K562 (cell line): Measurements from ENCODE around the gene GALNT9.

ENCODE experiments used
- DNMT1 ChIP-seq: fragments of 450-650 bp; IDR thresholded peaks from 2 replicates; pipeline ENCODE4 v1.6.1; 2016; ENCODE audit warnings: antibody characterized with exemption, mild to moderate bottlenecking
- EZH2 ChIP-seq: IDR thresholded peaks from 2 replicates; pipeline ENCODE4 v1.6.1; 2012; ENCODE audit warnings: low read depth, mild to moderate bottlenecking, inconsistent platforms, low read length, borderline replicate concordance
- NFE2 ChIP-seq: IDR thresholded peaks from 2 replicates; pipeline ENCODE4 v1.6.1; 2014; ENCODE audit warnings: antibody characterized with exemption, low read depth
- NFRKB ChIP-seq: fragments of 450-650 bp; IDR thresholded peaks from 2 replicates; pipeline ENCODE4 v1.6.1; 2016; ENCODE audit warnings: low read depth
- SMAD4 ChIP-seq: fragments of 250-450 bp; sonication (Bioruptor Pico); conservative IDR thresholded peaks from 2 replicates; pipeline ENCODE4 v1.8.0; 2021; ENCODE audit warnings: inconsistent platforms, mild to moderate bottlenecking, moderate library complexity
- SMARCA4 ChIP-seq: fragments of 450-650 bp; IDR thresholded peaks from 2 replicates; pipeline ENCODE4 v1.6.1; 2016
- TBP ChIP-seq: optimal IDR thresholded peaks from 2 replicates; pipeline ENCODE3; 2011; ENCODE audit warnings: low read depth, low read length, improper control_type of control experiment
- TF ChIP-seq, protein P1 (sequence below), 3 experiments: IDR thresholded peaks in 2 of 3; conservative IDR thresholded peaks in 1 of 3; 2 replicates each; pipeline ENCODE4 v1.5.1; 2011 to 2012; ENCODE audit warnings: low read length in 3 of 3, mild to moderate bottlenecking in 3 of 3, control low read depth in 2 of 3, improper control_type of control experiment in 1 of 3, inconsistent platforms in 1 of 3, low read depth in 1 of 3, mixed read lengths in 1 of 3, moderate library complexity in 1 of 3; ENCODE audit not compliant: insufficient read depth in 2 of 3
- TF ChIP-seq, protein P2 (sequence below): sonication (generic); formaldehyde crosslinking; IDR thresholded peaks from 2 replicates; pipeline ENCODE4 v1.8.1; 2023; ENCODE audit warnings: mild to moderate bottlenecking, missing genetic modification reagents
- TF ChIP-seq, protein P3 (sequence below): IDR thresholded peaks from 2 replicates; pipeline ENCODE4 v1.6.1; 2011; ENCODE audit not compliant: insufficient read length; ENCODE audit errors: extremely low read depth
- TF ChIP-seq, protein P4 (sequence below): fragments of 450-650 bp; formaldehyde crosslinking; IDR thresholded peaks from 2 replicates; pipeline ENCODE4 v1.4.0; 2022; ENCODE audit warnings: mild to moderate bottlenecking, moderate library complexity
- TF ChIP-seq, protein P5 (sequence below): sonication (generic); formaldehyde crosslinking; IDR thresholded peaks from 2 replicates; pipeline ENCODE4 v1.9.0; 2022; ENCODE audit warnings: mild to moderate bottlenecking, missing genetic modification reagents

DNA sequence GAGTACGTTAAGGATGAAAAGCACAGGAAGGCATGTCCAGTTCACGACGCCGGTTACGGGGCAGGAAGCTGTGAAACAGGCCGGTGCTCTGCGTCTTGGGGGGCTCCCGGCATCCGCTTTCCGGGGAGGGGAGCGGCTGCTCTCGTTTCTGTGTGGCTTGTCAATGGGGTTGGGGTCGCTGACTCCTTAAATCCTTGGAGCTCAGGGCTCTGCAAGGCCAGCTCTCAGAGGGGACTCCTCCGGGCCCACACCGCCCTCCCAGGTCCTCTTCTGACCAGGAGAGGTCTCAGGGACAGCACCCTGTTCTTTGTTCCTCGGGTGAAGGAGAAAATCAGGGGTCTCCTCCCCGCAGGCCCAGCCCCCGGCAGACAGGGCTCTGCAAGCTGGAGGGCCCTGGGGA is 78.1 kb downstream of the GALNT9 start:
- TF ChIP-seq SMAD4 (CRISPR knock-in tag): no peak
- TF ChIP-seq, protein P1, sequence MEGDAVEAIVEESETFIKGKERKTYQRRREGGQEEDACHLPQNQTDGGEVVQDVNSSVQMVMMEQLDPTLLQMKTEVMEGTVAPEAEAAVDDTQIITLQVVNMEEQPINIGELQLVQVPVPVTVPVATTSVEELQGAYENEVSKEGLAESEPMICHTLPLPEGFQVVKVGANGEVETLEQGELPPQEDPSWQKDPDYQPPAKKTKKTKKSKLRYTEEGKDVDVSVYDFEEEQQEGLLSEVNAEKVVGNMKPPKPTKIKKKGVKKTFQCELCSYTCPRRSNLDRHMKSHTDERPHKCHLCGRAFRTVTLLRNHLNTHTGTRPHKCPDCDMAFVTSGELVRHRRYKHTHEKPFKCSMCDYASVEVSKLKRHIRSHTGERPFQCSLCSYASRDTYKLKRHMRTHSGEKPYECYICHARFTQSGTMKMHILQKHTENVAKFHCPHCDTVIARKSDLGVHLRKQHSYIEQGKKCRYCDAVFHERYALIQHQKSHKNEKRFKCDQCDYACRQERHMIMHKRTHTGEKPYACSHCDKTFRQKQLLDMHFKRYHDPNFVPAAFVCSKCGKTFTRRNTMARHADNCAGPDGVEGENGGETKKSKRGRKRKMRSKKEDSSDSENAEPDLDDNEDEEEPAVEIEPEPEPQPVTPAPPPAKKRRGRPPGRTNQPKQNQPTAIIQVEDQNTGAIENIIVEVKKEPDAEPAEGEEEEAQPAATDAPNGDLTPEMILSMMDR (IDR thresholded peaks at IDR 0.05 in 2 of 3, conservative IDR thresholded peaks at IDR 0.05 in 1 of 3; ENCODE audit: insufficient read depth in 2 of 3, low read depth in 1 of 3, low read length in 3 of 3): no peak
- no peak for TF ChIP-seq TBP
- TF ChIP-seq, protein P2, sequence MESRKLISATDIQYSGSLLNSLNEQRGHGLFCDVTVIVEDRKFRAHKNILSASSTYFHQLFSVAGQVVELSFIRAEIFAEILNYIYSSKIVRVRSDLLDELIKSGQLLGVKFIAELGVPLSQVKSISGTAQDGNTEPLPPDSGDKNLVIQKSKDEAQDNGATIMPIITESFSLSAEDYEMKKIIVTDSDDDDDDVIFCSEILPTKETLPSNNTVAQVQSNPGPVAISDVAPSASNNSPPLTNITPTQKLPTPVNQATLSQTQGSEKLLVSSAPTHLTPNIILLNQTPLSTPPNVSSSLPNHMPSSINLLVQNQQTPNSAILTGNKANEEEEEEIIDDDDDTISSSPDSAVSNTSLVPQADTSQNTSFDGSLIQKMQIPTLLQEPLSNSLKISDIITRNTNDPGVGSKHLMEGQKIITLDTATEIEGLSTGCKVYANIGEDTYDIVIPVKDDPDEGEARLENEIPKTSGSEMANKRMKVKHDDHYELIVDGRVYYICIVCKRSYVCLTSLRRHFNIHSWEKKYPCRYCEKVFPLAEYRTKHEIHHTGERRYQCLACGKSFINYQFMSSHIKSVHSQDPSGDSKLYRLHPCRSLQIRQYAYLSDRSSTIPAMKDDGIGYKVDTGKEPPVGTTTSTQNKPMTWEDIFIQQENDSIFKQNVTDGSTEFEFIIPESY: no peak
- TF ChIP-seq, protein P3, sequence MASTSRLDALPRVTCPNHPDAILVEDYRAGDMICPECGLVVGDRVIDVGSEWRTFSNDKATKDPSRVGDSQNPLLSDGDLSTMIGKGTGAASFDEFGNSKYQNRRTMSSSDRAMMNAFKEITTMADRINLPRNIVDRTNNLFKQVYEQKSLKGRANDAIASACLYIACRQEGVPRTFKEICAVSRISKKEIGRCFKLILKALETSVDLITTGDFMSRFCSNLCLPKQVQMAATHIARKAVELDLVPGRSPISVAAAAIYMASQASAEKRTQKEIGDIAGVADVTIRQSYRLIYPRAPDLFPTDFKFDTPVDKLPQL: no peak
- TF ChIP-seq, protein P4, sequence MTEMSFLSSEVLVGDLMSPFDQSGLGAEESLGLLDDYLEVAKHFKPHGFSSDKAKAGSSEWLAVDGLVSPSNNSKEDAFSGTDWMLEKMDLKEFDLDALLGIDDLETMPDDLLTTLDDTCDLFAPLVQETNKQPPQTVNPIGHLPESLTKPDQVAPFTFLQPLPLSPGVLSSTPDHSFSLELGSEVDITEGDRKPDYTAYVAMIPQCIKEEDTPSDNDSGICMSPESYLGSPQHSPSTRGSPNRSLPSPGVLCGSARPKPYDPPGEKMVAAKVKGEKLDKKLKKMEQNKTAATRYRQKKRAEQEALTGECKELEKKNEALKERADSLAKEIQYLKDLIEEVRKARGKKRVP (CRISPR knock-in tag): no peak
- TF ChIP-seq, protein P5, sequence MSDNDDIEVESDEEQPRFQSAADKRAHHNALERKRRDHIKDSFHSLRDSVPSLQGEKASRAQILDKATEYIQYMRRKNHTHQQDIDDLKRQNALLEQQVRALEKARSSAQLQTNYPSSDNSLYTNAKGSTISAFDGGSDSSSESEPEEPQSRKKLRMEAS (CRISPR knock-in tag): no peak
- TF ChIP-seq EZH2: no peak
- TF ChIP-seq DNMT1: no peak
- no peak for TF ChIP-seq SMARCA4
- no peak for TF ChIP-seq NFE2
- TF ChIP-seq NFRKB: no peak
